GM12873 (cell line): ENCODE results near the gene CSRNP3.

Experiments used
- TF ChIP-seq, protein P1 (sequence below): IDR thresholded peaks from 2 replicates; pipeline ENCODE4 v1.5.1; 2012; ENCODE audit warnings: low read depth, mild to moderate bottlenecking, moderate library complexity, low read length, control low read depth; ENCODE audit not compliant: insufficient read depth; ENCODE audit errors: missing control alignments

Gene CSRNP3

DNA sequence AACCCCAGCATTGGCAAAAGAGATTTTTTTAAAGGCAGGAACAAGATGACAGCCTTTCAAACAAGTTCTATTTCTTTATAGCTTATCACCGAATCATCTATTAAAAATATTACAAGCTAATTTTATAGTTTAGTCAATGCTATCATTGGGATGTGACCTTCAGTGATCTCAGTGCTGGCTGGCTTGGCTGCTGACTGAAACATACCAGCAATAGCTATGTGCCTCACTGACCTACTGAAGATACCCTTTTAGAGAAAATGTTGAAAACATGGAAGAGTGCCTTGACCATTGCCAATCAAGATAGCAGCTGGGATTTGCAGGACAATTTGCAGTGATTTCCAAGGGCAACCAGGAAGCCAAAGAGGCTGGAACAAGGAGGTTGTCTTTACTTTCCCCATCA lies 44.0 kb downstream of the CSRNP3 start:
- TF ChIP-seq, protein P1, sequence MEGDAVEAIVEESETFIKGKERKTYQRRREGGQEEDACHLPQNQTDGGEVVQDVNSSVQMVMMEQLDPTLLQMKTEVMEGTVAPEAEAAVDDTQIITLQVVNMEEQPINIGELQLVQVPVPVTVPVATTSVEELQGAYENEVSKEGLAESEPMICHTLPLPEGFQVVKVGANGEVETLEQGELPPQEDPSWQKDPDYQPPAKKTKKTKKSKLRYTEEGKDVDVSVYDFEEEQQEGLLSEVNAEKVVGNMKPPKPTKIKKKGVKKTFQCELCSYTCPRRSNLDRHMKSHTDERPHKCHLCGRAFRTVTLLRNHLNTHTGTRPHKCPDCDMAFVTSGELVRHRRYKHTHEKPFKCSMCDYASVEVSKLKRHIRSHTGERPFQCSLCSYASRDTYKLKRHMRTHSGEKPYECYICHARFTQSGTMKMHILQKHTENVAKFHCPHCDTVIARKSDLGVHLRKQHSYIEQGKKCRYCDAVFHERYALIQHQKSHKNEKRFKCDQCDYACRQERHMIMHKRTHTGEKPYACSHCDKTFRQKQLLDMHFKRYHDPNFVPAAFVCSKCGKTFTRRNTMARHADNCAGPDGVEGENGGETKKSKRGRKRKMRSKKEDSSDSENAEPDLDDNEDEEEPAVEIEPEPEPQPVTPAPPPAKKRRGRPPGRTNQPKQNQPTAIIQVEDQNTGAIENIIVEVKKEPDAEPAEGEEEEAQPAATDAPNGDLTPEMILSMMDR: no peak

DNA sequence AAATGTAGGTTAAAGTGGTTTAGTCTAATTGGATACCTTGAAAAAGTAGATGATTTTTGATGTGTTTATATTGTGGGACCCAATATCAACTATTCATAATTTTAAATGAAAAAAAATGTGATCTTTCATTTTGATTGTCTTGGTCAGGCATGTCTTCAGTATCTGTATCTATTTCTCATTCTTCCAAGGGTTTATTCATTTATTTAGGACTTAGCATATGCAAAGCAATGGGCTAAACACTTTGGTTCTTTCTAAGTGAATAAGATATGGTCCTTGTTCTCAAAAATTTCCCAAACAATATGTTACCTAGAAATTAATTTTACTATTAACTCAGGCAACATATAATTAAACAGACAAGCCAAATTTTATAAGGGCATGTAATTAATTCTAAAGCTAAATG lies 49.1 kb downstream of the CSRNP3 start:
- TF ChIP-seq, protein P1: no peak

DNA sequence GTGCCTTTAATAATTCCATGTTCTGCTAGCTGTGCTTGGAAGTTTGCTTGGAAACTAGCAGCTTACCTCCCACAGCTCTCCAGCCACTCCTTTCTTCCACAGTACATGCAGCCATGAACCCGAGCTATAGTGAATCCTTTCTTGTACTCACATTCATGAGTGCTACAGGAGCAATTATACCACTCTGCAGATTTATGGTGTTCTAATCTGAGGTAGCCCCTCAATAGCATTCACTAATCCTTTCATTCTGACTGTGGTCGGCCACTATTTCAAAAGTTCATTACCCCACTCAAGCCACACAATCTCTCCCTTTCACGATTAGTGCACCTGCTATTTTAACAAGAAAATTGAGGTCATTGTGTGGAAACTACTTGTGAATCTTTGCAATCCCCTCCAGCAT lies 53.2 kb downstream of the CSRNP3 start:
- TF ChIP-seq, protein P1: no peak

DNA sequence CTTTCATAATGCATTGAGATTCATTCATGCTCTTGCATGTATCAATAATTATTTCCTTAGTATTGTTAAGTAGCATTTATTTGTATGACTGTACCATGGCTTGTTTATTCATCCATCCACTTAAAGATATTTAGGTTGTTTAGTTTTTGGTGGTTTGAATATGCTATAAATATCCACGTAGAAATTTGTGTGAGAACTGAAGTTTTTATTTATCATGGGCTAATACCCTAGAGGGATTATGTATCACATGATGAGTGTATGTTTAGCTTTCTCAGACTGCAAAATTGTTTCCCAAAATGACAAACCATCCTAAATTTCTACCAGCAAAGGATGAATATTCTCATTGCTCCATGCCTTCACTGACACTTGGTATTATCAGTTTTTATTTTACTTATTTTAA lies 55.2 kb downstream of the CSRNP3 start:
- TF ChIP-seq, protein P1: no peak

DNA sequence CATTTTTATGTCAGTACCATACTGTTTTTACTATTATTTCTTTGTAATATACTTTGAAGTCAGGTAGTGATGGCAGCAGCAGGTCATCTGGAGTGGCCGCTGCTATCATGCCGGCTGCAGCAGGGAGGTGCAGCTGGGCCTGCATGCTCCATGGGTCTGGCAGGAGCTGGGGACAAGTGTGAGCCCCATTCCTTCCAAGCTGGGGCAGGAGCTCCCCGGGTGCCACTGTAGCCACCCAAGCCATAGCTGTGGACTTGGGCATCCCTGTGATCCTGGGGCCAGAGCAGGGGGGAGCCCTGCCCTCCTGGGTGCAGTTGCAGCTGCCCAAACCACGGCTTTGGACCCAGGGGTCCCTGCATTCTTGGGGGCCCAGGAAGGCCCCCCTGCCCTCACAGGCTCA lies 59.2 kb downstream of the CSRNP3 start:
- TF ChIP-seq, protein P1: no peak

DNA sequence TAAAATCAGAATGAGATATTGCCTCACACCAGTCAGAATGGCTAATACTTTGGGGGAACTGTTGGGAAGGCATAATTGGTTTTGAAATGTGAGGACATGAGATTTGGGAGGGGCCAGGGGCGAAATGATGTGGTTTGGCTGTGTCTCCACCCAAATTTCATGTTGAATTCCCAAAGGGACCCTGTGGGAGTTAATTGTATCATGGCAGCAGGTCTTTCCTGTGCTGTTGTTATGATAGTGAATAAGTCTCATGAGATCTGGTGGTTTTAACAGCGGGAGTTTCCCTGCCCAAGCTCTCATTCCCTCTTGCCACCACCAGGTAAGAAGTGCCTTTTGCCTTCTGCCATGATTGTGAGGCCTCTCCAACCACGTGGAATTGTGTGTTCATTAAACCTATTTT lies 59.6 kb downstream of the CSRNP3 start:
- TF ChIP-seq, protein P1: no peak

DNA sequence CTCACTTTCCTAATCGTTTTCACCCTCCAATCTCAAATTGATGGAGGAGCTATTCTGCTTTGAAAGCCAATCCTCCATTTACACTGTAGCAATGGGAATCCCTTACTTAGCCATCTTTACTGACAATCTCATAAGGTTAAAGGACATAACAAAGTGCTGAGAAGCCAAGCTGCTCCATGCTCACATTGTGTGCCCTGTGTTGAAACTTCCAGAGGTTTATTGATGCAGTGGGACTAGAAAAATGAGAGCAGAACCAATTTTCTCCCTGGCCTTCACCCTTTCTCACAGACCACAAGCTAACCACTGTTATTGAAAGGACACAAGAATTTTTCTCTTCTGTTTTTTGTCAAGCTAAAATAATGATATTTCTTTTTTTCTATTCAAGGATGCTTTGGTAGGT lies 63.8 kb downstream of the CSRNP3 start:
- TF ChIP-seq, protein P1: no peak
